ENCODE results near the gene PHC2.
"Not testable (repeated sequence)": the region's sequence is repeated elsewhere in the genome, so short reads cannot be mapped to it uniquely, and the experiment has no call there.

PHC2 gene

GRCh38 chr1:33311706-33312412, 119.0 kb downstream of the PHC2 start:
- no peak for DNase-seq (ENCODE audit: low spot score)

GRCh38 chr1:33310702-33311101, 120.2 kb downstream of the PHC2 start:
- no peak for DNase-seq (ENCODE audit: low spot score)

GRCh38 chr1:33309351-33309750, 121.5 kb downstream of the PHC2 start:
- not testable (repeated sequence) for DNase-seq (ENCODE audit: low spot score)

GRCh38 chr1:33307494-33307864, 123.4 kb downstream of the PHC2 start:
- no peak for DNase-seq (ENCODE audit: low spot score)

GRCh38 chr1:33306653-33307493, 124.0 kb downstream of the PHC2 start:
- DNase-seq (ENCODE audit: low spot score), result no peak

- DNase-seq (ENCODE audit: low spot score), result no peak
These were observed 124.9 kb downstream of the PHC2 start for GRCh38 chr1:33305816-33306652.

GRCh38 chr1:33305016-33305415, 125.9 kb downstream of the PHC2 start:
- no peak for DNase-seq (ENCODE audit: low spot score)

- no peak for DNase-seq (ENCODE audit: low spot score)
These were observed 128.6 kb downstream of the PHC2 start for GRCh38 chr1:33302325-33302724.

- DNase-seq (ENCODE audit: low spot score), result peak; percentile 16
These were observed 129.5 kb downstream of the PHC2 start for GRCh38 chr1:33301273-33301984.

GRCh38 chr1:33300673-33301072, 130.2 kb downstream of the PHC2 start:
- DNase-seq (ENCODE audit: low spot score), result peak; percentile 76

GRCh38 chr1:33299461-33300155, 131.3 kb downstream of the PHC2 start:
- DNase-seq (ENCODE audit: low spot score), result no peak

GRCh38 chr1:33298623-33299277, 132.1 kb downstream of the PHC2 start:
- peak; percentile 84 for DNase-seq (ENCODE audit: low spot score)

- DNase-seq (ENCODE audit: low spot score), result no peak
These were observed 132.8 kb downstream of the PHC2 start for GRCh38 chr1:33297911-33298622.

- no peak for DNase-seq (ENCODE audit: low spot score)
These were observed 134.1 kb downstream of the PHC2 start for GRCh38 chr1:33296824-33297223.

GRCh38 chr1:33296082-33296458, 134.8 kb downstream of the PHC2 start:
- peak; percentile 48 for DNase-seq (ENCODE audit: low spot score)

- DNase-seq (ENCODE audit: low spot score), result peak; percentile 86
These were observed 135.3 kb downstream of the PHC2 start for GRCh38 chr1:33295450-33296081.

GRCh38 chr1:33295023-33295422, 135.9 kb downstream of the PHC2 start:
- DNase-seq (ENCODE audit: low spot score), result no peak

GRCh38 chr1:33294071-33295010, 136.6 kb downstream of the PHC2 start:
- no peak for DNase-seq (ENCODE audit: low spot score)
